WI38 (cell line): ENCODE data around the gene EEF2K.
"Not testable (repeated sequence)": the region's sequence is repeated elsewhere in the genome, so short reads cannot be mapped to it uniquely, and the experiment has no call there.

Source experiments
- H3K4me3 ChIP-seq: 2 replicates; pipeline ENCODE4 v1.5.1; 2011; ENCODE audit warnings: low read depth, mild to moderate bottlenecking, control low read depth, low read length
- TF ChIP-seq, protein P1 (sequence below): IDR thresholded peaks from 2 replicates; pipeline ENCODE4 v1.5.1; 2012; ENCODE audit warnings: low read depth, mild to moderate bottlenecking, control low read depth, low read length

Gene EEF2K

DNA sequence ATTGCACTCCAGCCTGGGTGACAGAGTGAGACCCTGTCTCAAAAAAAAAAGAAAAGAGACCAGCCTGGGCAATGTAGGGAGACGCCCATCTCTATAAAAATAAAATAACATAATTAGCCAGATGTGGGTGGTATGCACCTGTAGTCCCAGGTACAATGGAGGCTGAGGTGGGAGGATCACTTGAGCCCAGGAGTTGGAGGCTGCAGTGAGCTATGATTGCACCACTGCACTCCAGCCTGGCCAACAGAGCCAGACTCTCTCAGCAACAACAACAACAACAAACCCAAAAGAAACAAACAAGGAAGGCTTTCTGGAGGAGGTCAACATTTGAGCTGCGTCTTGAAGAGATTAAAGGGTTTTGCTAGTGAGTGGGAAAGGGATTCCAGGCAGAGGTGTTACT, 8.3 kb downstream of the EEF2K start:
- TF ChIP-seq, protein P1, sequence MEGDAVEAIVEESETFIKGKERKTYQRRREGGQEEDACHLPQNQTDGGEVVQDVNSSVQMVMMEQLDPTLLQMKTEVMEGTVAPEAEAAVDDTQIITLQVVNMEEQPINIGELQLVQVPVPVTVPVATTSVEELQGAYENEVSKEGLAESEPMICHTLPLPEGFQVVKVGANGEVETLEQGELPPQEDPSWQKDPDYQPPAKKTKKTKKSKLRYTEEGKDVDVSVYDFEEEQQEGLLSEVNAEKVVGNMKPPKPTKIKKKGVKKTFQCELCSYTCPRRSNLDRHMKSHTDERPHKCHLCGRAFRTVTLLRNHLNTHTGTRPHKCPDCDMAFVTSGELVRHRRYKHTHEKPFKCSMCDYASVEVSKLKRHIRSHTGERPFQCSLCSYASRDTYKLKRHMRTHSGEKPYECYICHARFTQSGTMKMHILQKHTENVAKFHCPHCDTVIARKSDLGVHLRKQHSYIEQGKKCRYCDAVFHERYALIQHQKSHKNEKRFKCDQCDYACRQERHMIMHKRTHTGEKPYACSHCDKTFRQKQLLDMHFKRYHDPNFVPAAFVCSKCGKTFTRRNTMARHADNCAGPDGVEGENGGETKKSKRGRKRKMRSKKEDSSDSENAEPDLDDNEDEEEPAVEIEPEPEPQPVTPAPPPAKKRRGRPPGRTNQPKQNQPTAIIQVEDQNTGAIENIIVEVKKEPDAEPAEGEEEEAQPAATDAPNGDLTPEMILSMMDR, result no peak
- H3K4me3 ChIP-seq, result no peak overlapping the region

DNA sequence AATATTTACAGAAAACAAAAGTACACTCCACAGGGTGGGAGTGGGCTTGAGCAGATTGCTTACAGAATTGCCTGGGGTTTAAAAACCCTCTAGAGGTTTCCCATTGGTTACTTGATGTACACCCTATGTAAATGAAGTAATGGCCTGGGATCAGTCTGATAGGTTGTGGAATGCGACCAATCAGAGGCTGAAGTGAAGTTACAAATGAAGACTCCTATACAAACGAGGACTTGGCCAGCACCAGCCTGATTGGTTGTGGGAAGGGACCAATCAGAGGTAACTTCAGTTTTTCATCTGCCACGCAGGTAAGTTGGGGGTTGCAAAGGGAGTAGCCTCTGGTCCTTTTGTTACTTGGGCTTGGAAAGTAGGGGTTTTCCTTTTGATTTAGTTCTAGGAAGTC, 8.8 kb downstream of the EEF2K start:
- TF ChIP-seq, protein P1, result no peak
- no peak overlapping the region for H3K4me3 ChIP-seq

DNA sequence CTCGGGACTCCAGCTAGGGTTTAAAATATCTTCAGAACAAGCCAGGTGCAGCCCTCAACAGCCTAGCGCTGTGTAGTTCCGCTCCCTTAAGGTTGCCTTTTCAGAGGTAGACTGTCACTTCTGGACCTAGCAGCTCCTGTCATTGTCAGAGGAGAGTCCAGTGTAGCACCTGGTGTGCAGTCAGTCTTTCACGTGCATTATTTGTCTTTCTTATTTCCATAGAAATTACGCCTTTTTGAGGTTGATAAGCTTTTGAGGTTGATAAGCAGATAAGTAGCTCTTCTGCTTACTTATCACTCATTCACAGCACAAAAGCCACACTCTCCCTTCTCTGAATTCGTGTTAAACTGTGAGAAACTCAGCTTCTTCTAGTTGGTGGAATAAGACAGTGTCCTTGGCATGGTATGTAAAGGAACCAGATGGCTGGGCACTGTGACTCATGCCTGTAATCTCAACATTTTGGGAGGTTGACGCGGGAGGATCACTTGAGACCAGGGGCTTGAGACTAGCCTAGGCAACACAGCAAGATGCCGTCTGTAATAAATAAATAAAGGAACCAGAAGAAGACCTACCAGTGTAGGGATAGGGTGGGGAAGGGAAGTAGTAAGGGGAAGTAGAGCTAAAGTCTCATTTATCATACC, 10.2 kb downstream of the EEF2K start:
- no peak overlapping the region for H3K4me3 ChIP-seq
- TF ChIP-seq, protein P1, result no peak

DNA sequence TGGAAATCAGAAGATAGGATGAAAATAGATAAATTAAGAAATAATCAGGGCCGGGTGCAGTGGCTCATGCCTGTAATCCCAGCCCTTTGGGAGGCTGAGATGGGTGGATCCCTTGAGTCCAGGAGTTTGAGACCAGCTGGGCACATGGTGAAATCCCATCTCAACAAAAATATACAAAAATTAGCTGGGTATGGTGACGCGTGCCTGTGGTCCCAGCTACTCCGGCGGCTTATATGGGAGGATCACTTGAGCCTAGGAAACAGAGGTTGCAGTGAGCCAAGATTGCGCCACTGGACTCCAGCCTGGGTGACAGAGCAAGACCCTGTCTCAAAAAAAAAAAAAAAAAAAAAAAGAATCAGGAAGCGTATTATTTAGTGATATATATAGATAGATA, 10.8 kb downstream of the EEF2K start:
- not testable (repeated sequence) for H3K4me3 ChIP-seq

DNA sequence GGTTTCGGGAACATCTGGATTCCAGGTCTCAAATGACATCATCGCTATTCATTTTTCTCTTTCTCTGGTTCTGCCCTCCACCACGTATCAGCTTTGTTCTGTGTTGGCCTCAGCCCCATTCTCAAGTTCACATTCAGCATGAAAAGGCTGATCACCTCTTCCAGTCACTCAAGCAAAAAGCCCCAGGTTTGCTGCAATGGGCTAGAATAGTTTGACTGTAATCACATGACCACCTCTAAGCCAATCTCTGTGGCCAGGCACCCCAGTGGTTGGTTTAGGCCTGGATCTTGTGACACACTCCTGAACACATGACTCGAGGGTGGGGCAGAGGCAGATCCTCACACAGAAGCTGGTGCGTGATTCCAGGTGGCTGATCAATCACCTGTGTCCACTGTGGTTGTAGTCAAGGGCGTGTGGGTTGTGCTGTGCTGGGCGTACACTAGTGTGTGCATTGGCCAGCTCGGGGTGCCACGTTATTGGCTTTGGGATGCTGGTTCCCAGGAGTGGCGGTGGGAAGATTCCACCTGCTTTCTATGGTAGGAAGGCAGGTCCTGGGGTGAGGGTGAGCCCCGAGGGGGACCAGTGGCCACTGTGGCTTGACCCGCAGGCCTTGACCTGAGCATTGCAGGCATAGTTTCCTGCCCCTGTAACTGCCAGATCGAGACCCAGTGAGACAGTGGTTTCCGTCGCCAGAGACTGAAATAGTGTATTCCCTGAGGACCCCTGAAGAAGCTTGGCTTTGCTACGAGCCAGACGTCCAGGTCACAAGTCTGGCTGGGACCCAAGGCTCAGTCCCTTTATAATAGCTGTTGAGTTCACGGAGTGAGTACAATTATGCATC, 12.0 kb downstream of the EEF2K start:
- TF ChIP-seq, protein P1, result no peak
- no peak overlapping the region for H3K4me3 ChIP-seq

DNA sequence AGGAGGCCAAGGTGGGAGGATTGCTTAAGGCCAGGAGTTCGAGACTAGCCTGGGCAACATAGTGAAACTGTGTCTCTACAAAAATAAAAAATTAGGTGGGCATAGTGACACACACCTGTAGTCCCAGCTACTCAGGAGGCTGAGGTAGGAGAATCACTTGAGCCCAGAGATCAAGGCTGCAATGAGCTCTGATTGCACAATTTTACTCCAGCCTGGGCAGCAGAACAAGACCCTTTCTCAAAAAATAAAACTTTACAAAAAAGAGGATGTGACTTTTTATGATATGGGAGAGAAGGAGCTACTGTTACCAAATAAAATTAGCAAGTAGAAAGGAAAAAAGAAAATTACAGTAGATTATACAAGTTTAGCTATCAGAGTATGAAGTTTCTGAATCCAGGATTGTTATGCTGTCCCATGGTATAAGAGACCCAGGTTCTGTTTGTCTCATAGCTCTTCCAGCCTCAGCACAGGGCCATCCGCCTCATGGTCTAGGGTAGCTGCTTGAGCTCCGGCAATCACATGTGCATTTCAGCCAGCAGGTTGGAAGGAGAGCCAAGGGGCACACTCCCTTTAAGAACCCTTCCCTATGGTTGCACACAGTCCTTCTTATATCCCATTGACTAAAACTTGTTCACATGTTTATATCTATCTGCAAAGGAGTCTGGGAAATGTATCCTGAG, 13.5 kb downstream of the EEF2K start:
- TF ChIP-seq, protein P1, result no peak
- no peak overlapping the region for H3K4me3 ChIP-seq

DNA sequence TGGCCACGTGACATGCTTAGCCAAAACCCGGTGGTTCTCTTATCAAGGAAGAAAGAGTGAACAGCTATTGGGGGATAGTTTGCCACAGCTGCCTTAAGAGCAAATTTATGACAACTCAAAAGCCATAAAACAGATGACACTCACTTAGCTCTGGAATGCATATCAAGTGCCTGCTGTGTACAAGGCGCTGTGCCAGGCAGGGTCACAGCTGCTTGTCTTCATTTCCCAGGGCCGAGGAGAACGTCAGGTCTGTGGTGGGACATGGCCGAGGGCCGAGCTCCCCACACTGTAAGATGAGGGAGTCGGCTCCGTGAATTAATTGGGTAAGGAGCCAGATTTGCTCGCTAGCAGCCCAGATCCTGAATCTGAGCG, 14.0 kb downstream of the EEF2K start:
- TF ChIP-seq, protein P1, result no peak
- H3K4me3 ChIP-seq, result no peak overlapping the region
